ENCODE measurements around the gene RENBP. TPM values are rescaled to one million over a fixed set of nuclear protein-coding genes. Genes with fewer than 3 reads are reported as not detected.

The RENBP gene
- polyA plus RNA-seq, 1 experiment = 0.16 TPM

GRCh38 chrX:153928846-153929245 is 15.6 kb downstream of the RENBP start:
- H3K27me3 ChIP-seq (ENCODE audit: control insufficient read depth, insufficient read depth, low read length) = peaks cover 2% of the 10 kb centered on the region
- no peaks in the 10 kb centered on the region for H3K9me3 ChIP-seq (ENCODE audit: control insufficient read depth, insufficient read depth, low read length)
- ChIA-PET POLR2A (interaction anchor here (0.6 to 0.8 kb wide), 3 partner anchors 17 to 163 kb away, joined by 3 to 4 read pairs (median 3); no protein-coding TSS in a partner anchor), CTCF (interaction anchor here (0.7 to 1.7 kb wide), 3 partner anchors 18 to 165 kb away, joined by 3 to 5 read pairs (median 4); partner anchors contain the start of gene PLXNB3)
- no peak overlapping the region for H3K4me3 ChIP-seq (ENCODE audit: low read depth, low read length)
- peak overlapping the region; percentile 21 for H3K27ac ChIP-seq (ENCODE audit: low read depth, low read length)
- DNase-seq (ENCODE audit: low read depth, low spot score) = no peak
- TF ChIP-seq, protein P1, sequence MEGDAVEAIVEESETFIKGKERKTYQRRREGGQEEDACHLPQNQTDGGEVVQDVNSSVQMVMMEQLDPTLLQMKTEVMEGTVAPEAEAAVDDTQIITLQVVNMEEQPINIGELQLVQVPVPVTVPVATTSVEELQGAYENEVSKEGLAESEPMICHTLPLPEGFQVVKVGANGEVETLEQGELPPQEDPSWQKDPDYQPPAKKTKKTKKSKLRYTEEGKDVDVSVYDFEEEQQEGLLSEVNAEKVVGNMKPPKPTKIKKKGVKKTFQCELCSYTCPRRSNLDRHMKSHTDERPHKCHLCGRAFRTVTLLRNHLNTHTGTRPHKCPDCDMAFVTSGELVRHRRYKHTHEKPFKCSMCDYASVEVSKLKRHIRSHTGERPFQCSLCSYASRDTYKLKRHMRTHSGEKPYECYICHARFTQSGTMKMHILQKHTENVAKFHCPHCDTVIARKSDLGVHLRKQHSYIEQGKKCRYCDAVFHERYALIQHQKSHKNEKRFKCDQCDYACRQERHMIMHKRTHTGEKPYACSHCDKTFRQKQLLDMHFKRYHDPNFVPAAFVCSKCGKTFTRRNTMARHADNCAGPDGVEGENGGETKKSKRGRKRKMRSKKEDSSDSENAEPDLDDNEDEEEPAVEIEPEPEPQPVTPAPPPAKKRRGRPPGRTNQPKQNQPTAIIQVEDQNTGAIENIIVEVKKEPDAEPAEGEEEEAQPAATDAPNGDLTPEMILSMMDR (IDR thresholded peaks at IDR 0.05; ENCODE audit: low read depth, low read length) = no peak

DNA sequence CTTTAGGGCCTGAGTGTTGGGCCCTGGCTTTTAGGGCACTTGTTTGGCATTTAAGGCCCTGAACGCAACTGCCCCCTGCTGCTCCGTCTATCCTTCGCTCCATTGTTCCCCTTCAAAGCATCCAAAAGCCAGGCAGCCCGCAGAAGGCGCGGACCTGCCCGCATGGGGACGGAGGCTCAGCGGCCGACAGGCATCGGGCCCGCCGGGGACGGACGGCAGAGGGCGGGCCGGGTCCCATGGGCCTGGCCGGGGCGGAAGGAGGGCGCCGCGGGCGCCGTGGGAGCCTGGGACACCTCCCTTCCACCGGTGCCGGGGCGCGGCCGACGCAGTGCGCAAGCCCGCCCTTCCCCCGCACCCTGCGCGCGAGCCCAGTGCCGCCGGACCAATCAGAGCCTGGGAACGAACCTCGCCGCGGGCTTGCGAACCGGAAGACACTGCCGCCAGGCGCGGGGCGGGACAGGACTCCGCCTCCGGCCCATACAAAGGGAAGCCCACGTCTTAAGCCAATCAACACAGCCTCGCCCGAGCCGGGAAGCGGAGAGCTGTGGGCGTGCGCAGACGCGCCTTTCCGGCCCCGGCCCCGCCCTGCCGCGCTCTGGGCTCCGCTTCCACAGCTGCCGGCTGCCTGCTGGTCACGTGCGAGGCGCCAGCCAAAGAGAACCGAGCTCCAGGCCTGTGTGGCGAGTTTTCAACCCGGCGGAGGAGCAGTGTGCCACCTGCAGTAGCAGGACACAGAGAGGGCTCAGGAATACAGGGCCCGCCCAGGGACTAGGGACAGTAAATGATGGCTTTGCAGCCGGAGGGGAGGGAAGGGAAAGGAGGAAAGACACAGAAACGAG is 16.3 kb downstream of the RENBP start:
- ChIA-PET CTCF (interaction anchor here (0.7 to 1.7 kb wide), 4 partner anchors 17 to 164 kb away, joined by 3 to 5 read pairs (median 4); partner anchors contain the start of genes PLXNB3 and RENBP), POLR2A (interaction anchor here (0.6 to 0.8 kb wide), 3 partner anchors 18 to 162 kb away, joined by 3 to 4 read pairs (median 3); no protein-coding TSS in a partner anchor)
- Histone ChIP-seq H3K27me3 (ENCODE audit: control insufficient read depth, insufficient read depth, low read length) (peaks cover 2% of the 10 kb centered on the region), H3K9me3 (ENCODE audit: control insufficient read depth, insufficient read depth, low read length) (no peaks in the 10 kb centered on the region), H3K27ac (ENCODE audit: low read depth, low read length) (peak overlapping the region; percentile 77), H3K4me3 (ENCODE audit: low read depth, low read length) (peak overlapping the region; percentile 62)
- DNase-seq (ENCODE audit: low read depth, low spot score) = peak; percentile 94
- TF ChIP-seq, protein P1 (IDR thresholded peaks at IDR 0.05; ENCODE audit: low read depth, low read length) = peak; percentile 29

DNA sequence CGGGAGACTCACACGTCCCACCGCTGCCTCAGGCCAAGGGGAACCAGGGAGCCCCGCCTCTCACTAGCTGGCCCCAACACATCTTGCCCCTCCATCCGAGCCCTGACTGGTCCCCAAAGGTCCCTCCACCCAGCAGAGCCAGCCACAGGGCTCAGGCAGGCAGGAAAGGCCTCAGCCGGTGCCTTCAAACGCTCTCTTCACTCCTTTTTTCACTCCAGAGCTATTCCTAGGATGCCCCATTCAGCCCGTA is 16.8 kb downstream of the RENBP start:
- POLR2A ChIA-PET = no interaction called here
- CTCF ChIA-PET = interaction anchor here (1.0 to 1.7 kb wide), 2 partner anchors 17 to 164 kb away, joined by 3 to 5 read pairs; partner anchors contain the start of genes PLXNB3 and RENBP
- TF ChIP-seq, protein P1 (IDR thresholded peaks at IDR 0.05; ENCODE audit: low read depth, low read length) = no peak

GRCh38 chrX:153926858-153927671 is 17.4 kb downstream of the RENBP start:
- Histone ChIP-seq H3K27me3 (ENCODE audit: control insufficient read depth, insufficient read depth, low read length) (peaks cover 2% of the 10 kb centered on the region), H3K9me3 (ENCODE audit: control insufficient read depth, insufficient read depth, low read length) (no peaks in the 10 kb centered on the region), H3K4me3 (ENCODE audit: low read depth, low read length) (peak overlapping the region; percentile 62), H3K27ac (ENCODE audit: low read depth, low read length) (peak overlapping the region; percentile 77)
- DNase-seq (ENCODE audit: low read depth, low spot score) = no peak
- ChIA-PET CTCF (interaction anchor here (1.0 to 1.7 kb wide), 3 partner anchors 18 to 163 kb away, joined by 3 to 6 read pairs (median 5); partner anchors contain the start of genes PLXNB3 and RENBP), POLR2A (no interaction called here)
- TF ChIP-seq, protein P1 (IDR thresholded peaks at IDR 0.05; ENCODE audit: low read depth, low read length) = no peak

More for the DNA sequence above, 16.8 kb downstream of the RENBP start:
- Histone ChIP-seq H3K9me3 (ENCODE audit: control insufficient read depth, insufficient read depth, low read length) (no peaks in the 10 kb centered on the region), H3K27me3 (ENCODE audit: control insufficient read depth, insufficient read depth, low read length) (peaks cover 2% of the 10 kb centered on the region), H3K4me3 (ENCODE audit: low read depth, low read length) (peak overlapping the region; percentile 62), H3K27ac (ENCODE audit: low read depth, low read length) (peak overlapping the region; percentile 77)
- DNase-seq (ENCODE audit: low read depth, low spot score) = no peak

Measured in AG04450 (cell line).